ENCODE measurements around the gene LRP1B.
"Not testable (repeated sequence)": the region's sequence is repeated elsewhere in the genome, so short reads cannot be mapped to it uniquely, and the experiment has no call there.

LRP1B gene

GRCh38 chr2:141029428-141030078, 1101.3 kb downstream of the LRP1B start:
- no peak for DNase-seq (ENCODE audit: low read depth in 2 of 2)

DNA sequence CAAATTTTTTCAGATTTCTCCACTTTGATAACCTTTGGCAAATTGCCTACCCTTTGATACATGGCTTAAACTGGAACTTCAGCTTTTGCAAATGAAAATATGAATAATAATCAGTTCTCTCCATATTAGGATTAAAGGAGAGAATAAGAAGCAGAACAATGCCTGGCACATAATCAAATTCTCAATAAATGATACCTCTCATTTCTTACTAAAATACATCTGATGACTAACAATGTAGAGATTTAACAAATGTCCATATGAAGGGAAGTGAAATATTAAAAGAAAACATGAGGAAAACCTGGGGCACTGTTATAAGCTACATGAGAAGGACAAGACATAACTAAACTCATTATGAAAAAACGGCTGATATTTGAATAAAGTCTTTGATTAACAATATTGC, 1103.6 kb downstream of the LRP1B start:
- no peak for DNase-seq (ENCODE audit: low read depth in 2 of 2)

- no peak for DNase-seq (ENCODE audit: low read depth in 2 of 2)
Observed at GRCh38 chr2:141021611-141022010, 1109.2 kb downstream of the LRP1B start.

DNA sequence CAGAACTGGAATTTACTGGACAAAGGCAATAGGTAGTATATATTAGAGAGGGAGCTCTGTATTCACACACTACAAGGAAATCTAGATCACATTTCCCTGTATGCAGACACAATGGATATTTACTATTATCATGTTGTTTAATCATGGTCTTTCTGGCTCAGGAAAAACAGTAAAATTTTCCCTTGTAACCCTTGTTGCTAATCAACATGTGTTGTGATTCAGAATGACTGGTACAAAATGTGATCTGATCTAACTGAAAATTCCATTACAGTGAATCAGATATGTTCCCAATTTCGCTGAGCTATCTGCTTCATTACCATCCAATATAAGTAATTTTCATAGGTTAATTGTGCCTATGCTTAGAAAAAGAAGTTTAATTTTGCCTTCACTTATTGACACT, 1109.7 kb downstream of the LRP1B start:
- DNase-seq (ENCODE audit: low read depth in 2 of 2) = no peak

GRCh38 chr2:141020346-141020745, 1110.5 kb downstream of the LRP1B start:
- no peak for DNase-seq (ENCODE audit: low read depth in 2 of 2)

- no peak for DNase-seq (ENCODE audit: low read depth in 2 of 2)
Observed at GRCh38 chr2:141015341-141016047, 1115.3 kb downstream of the LRP1B start.

DNA sequence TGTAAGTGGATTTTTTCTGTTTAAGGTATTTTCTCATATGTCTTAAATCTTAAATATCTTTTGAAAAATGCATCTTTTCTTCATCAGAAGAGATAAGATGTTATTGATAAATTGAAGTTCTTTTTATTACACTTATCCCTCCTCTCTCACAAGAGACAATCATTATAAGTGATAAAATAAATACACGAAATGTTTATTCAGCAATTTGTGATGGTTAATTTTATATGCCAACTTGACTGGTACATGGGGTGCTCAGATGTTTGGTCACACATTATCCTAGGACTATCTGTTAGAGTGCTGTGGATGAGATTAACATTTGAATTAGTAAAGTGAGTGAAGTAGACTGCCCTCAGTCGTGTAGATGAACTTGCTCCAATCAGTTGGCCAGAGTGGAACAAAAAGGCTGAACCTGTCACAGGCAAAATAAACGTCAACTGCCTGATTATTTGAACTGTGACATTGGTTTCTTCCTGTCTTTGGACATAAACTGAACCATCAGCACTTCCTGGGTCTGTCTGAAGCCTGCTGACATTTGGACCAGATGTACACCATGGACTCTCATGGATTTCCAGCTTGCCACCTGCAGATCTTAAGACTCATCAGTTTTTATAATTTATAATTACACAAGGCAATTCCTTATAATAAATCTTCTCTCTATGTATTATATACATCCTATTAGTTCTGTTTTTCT, 1126.7 kb downstream of the LRP1B start:
- DNase-seq (ENCODE audit: low read depth in 2 of 2) = no peak

DNA sequence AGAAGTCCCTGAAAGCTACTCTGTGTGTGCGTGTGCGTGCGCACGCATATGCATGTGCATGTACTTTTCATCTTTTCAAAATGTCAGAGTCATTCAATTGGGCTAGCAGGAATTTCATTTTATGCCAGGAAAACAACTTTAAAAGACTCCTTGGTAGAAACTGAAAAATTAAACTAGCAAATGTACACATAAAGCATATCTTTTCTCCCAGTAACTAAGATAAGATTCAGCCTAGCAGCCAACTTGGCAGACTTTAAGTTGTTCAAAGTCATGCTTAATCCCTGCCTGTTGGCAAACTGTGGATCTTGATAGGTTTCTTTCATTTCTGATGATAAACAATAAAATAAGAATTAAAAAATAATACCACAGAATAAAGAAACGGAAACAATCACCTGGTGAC, 1129.1 kb downstream of the LRP1B start:
- no peak for DNase-seq (ENCODE audit: low read depth in 2 of 2)

- DNase-seq (ENCODE audit: low read depth in 2 of 2) = no peak
Observed at GRCh38 chr2:140998577-140998976, 1132.2 kb downstream of the LRP1B start.

- no peak for DNase-seq (ENCODE audit: low read depth in 2 of 2)
Observed at GRCh38 chr2:140998017-140998416, 1132.8 kb downstream of the LRP1B start.

DNA sequence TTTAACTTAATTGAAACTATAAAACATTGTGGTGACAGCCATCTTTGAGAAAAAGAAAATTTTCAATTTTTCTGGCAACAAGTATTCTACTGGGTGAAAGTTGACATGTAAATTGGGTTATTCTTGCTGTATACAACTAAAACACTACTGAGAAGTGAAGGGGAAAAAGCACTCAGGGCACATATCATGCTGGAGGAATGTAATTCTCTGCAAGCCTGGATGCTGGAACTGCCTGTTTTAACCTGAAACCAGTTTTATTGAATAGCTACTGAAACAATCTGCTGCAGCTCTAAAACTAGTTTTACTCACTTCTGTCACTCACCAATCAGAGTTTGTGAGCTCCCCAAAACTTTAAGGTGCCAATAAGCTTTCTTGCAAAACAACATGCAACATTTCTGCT, 1136.0 kb downstream of the LRP1B start:
- DNase-seq (ENCODE audit: low read depth in 2 of 2) = no peak

DNA sequence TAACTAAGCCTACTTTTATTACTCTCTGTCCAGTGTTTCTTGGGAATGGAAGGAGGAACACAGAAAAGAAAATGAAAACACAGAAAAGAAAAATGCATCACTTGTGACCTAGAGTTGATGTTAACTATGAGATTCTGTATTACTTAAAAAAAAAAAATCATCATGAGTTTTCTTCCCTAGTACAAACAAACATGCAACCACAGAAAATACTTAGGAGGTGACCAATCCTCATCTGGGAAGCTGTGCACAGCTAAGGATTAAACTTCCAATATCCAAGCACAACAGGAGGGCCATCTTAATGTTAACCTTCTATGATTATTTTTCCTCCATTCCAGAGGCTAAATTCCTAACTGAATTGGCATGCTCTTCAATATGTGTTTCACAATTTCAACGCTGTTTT, 1140.4 kb downstream of the LRP1B start:
- no peak for DNase-seq (ENCODE audit: low read depth in 2 of 2)

DNA sequence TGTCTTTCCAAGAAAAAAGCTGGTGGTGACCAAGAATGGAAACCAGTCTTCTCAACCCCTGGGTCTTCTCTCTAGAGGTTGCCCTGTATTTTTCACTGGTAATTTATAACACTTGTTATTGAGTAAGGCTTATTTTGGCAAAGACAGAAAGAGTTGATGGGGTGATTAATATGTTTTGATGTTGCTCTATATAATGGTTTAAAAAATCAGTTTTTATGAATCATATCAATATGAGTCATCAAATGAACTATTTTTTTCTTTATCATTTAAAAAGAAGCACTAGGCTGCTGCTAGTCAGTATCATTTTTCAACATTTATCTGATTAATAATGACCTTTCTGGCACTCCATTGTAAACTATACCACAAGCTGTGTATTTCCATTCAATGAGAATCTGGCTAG, 1142.2 kb downstream of the LRP1B start:
- DNase-seq (ENCODE audit: low read depth in 2 of 2) = no peak

DNA sequence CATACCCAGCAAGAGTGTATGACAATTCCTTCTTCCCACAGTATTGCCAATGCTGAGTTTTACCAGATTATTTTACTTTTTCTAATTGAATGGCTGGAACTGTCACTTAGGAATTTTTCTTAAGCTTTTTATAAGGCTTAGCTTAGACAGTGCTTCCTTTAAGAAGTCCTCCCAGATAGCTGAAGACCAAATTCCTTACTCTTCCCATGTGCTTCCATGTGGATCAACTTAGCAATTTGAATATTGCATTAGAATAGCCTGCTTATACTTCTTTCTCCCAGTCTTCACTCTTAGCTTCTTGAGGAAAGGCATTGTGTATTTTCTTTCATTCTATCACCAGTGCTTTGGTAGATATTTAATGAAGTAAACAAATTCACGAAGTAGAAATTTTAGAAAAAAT, 1144.4 kb downstream of the LRP1B start:
- DNase-seq (ENCODE audit: low read depth in 2 of 2) = no peak

- no peak for DNase-seq (ENCODE audit: low read depth in 2 of 2)
Observed at GRCh38 chr2:140975237-140975636, 1155.6 kb downstream of the LRP1B start.

DNA sequence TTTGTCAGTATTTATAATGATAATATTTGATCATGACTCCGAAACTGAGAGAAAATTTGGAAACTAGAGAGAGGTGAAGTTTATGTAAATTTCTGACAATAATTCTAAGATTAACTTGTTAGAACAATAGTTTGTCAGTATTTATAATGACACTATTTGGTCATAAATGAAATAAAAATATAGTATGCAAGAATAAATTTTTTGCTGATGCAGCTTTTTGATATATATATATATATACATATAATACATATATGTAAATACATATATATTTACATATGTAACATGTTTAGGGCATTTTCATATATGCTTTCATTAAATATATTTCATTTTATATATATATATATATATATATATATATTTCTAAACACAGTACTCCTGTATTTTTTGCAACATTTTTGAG, 1158.1 kb downstream of the LRP1B start:
- no peak for DNase-seq (ENCODE audit: low read depth in 2 of 2)

DNA sequence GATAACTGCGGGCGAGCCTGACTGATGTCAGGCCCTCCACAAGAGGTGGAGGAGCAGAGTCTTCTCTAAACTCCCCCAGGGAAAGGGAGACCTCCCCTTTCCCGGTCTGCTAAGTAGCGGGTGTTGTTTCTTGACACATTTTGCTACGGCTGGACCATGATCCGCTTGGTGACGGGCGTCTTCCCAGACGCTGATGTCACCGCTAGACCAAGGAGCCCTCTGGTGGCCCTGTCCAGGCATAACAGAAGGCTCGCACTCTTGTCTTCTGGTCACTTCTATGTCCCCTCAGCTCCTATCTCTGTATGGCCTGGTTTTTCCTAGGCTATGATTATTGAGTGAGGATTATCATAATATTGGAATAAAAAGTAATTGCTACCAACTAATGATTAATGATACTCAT, 1166.5 kb downstream of the LRP1B start:
- DNase-seq (ENCODE audit: low read depth in 2 of 2) = not testable (repeated sequence)

- no peak for DNase-seq (ENCODE audit: low read depth in 2 of 2)
Observed at GRCh38 chr2:140949932-140950331, 1180.9 kb downstream of the LRP1B start.

- no peak for DNase-seq (ENCODE audit: low read depth in 2 of 2)
Observed at GRCh38 chr2:140947236-140947635, 1183.6 kb downstream of the LRP1B start.

DNA sequence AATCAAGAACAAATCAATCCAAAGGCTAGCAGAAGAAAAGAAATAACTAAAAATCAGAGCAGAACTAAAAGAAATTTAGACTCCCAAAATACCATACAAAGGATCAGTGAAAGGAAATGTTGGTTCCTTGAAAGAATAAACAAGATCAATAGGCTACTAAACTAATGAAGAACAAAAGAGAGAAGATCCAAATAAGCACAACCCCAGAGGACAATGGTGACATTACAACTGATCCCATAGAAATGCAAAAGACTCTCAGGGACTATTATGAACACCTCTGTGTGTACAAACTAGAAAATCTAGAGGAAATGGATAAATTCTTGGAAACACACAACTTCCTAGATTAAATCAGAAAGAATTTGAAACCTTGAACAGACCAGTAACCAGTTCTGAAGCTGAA, 1186.9 kb downstream of the LRP1B start:
- DNase-seq (ENCODE audit: low read depth in 2 of 2) = no peak

- no peak for DNase-seq (ENCODE audit: low read depth in 2 of 2)
Observed at GRCh38 chr2:140942284-140942683, 1188.5 kb downstream of the LRP1B start.

- no peak for DNase-seq (ENCODE audit: low read depth in 2 of 2)
Observed at GRCh38 chr2:140929849-140930248, 1201.0 kb downstream of the LRP1B start.

GRCh38 chr2:140918426-140918825, 1212.4 kb downstream of the LRP1B start:
- no peak for DNase-seq (ENCODE audit: low read depth in 2 of 2)
